Skeletal muscle tissue (tissue), 4 donors: ENCODE data around the gene THRB. TPM values are rescaled to one million over a fixed set of nuclear protein-coding genes. Genes with fewer than 3 reads are reported as not detected.

ENCODE experiments used
- H3K27ac ChIP-seq: one replicate; pipeline ENCODE4 v1.7.0; 2013; ENCODE audit warnings: mild to moderate bottlenecking, low read depth, low read length, inconsistent platforms
- H3K27me3 ChIP-seq, 3 donors: one replicate each; pipeline ENCODE4 v1.7.0; 2013; ENCODE audit warnings: low read length in 3 of 3; ENCODE audit not compliant: control insufficient read depth in 3 of 3, insufficient read depth in 3 of 3
- H3K36me3 ChIP-seq, 3 donors: one replicate each; pipeline ENCODE4 v1.7.0; 2013; ENCODE audit warnings: low read length in 3 of 3; ENCODE audit not compliant: control insufficient read depth in 3 of 3, insufficient read depth in 3 of 3
- H3K4me1 ChIP-seq, 3 donors: one replicate each; pipeline ENCODE4 v1.7.0; 2013; ENCODE audit warnings: low read length in 3 of 3, mild to moderate bottlenecking in 3 of 3; ENCODE audit not compliant: control insufficient read depth in 3 of 3, insufficient read depth in 3 of 3
- H3K4me3 ChIP-seq, 3 donors: one replicate each; pipeline ENCODE4 v1.7.0; 2013; ENCODE audit warnings: low read length in 3 of 3
- H3K9ac ChIP-seq, 3 donors: one replicate each; pipeline ENCODE4 v1.7.0; 2013; ENCODE audit warnings: low read length in 3 of 3, mild to moderate bottlenecking in 3 of 3, moderate library complexity in 2 of 3, low read depth in 1 of 3
- H3K9me3 ChIP-seq, 3 donors: one replicate each; pipeline ENCODE4 v1.7.0; 2013; ENCODE audit warnings: low read length in 3 of 3; ENCODE audit not compliant: control insufficient read depth in 3 of 3
- total RNA-seq: library from RNA; depleted of rRNA; stranded (reverse); fragments of >200 nt; gene quantifications from one replicate; pipeline ENCODE4 v1.2.3, GENCODE V29; 2014
- donor health status: Osteomylitis.

Gene THRB
- total RNA-seq, 1 donor from 2014 or later, result 3.1 TPM

DNA sequence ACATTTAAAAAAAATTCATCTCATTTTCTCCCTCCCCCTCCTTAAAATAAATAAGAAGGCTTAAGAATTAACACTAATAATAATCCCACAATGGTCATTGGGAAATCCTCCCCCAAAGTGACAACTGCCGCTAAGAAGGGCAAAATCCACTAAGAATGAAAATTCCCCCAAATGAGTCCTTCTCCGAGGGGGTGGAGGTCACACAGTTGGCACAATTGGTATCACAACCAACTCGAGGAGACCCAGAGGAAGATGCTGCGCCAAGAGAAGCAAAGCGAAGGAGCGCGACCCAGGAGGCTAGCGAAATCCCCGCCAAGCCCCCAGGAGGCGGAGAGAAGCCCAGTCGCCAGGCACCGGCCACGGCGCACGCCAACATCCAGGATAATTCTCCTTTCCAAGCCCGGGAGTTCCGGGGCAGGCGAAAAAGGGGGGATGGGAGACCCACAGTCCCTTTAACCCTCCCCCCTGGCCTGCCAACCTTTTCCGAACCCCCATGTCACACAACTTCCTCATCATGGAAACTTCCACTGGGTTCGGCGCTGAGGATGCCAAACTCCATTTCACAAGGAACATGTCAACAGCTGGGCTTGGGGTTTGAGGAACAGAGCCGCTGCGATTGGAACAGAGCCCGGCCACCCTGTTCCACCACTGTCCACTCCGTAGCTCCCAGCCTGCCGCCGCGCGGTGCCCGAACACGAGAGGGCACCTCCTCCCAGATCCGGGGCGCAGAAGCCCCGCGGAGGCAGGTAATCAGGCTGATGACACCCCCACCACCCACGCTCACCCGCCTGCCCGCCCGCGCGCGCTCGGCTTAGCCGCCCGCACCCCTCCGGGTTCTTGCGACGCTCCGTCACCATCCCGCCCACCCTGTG is 668 bp downstream of the THRB start:
- Histone ChIP-seq H3K9me3 (no peaks in the 10 kb centered on the region), H3K27ac (peak overlapping the region; percentile 93), H3K4me3 (peak overlapping the region; percentile 84 to 88 (median 84)), H3K27me3 (no peaks in the 10 kb centered on the region), H3K9ac (peak overlapping the region; percentile 78 to 94 (median 93)), H3K4me1 (peaks cover 23 to 39% (median 33%) of the 10 kb centered on the region in 3 donors), H3K36me3 (no peaks in the 10 kb centered on the region)

GRCh38 chr3:24492971-24493551 is 1.6 kb downstream of the THRB start:
- H3K9me3 ChIP-seq, result no peaks in the 10 kb centered on the region
- peak overlapping the region; percentile 78 to 94 (median 93) for H3K9ac ChIP-seq
- H3K36me3 ChIP-seq, result no peaks in the 10 kb centered on the region
- peak overlapping the region; percentile 93 for H3K27ac ChIP-seq
- H3K4me3 ChIP-seq, result peak overlapping the region; percentile 84 to 88 (median 84)
- H3K27me3 ChIP-seq, result no peaks in the 10 kb centered on the region
- peaks cover 23 to 34% (median 34%) of the 10 kb centered on the region in 3 donors for H3K4me1 ChIP-seq

GRCh38 chr3:24490151-24490550 is 4.5 kb downstream of the THRB start:
- H3K9ac ChIP-seq, result no peak overlapping the region
- peak overlapping the region; percentile 69 for H3K27ac ChIP-seq
- peak overlapping the region in 2 of 3 donors; percentile 6 to 34 for H3K4me3 ChIP-seq
- H3K36me3 ChIP-seq, result no peaks in the 10 kb centered on the region
- no peaks in the 10 kb centered on the region for H3K27me3 ChIP-seq
- peaks cover 24 to 54% (median 48%) of the 10 kb centered on the region in 3 donors for H3K4me1 ChIP-seq
- no peaks in the 10 kb centered on the region for H3K9me3 ChIP-seq

- H3K9ac ChIP-seq, result peak overlapping the region in 1 of 3 donors; percentile 18
- no peaks in the 10 kb centered on the region for H3K36me3 ChIP-seq
- peaks cover 25 to 54% (median 51%) of the 10 kb centered on the region in 3 donors for H3K4me1 ChIP-seq
- H3K27ac ChIP-seq, result no peak overlapping the region
- no peaks in the 10 kb centered on the region for H3K9me3 ChIP-seq
- no peaks in the 10 kb centered on the region for H3K27me3 ChIP-seq
- no peak overlapping the region for H3K4me3 ChIP-seq
Observed at GRCh38 chr3:24487325-24488262, 7.1 kb downstream of the THRB start.

DNA sequence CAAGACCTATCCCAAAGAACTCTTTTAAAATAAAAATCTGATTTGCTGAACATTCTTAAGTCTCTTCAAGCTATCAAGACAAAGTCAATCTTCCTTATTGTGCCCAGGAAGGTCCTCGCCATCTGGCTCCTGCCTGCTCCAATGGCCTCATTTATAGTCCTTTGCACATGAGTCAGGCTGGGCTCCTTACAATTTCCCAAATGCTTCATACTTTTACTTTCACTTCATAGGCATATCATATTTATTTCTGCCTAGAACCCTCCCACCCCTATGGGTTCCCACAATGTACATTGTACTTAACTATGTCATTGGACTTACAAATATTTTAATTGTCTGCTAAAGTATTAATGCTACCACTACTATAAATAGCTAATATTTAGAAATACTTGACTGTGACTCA is 9.1 kb downstream of the THRB start:
- no peaks in the 10 kb centered on the region for H3K9me3 ChIP-seq
- no peaks in the 10 kb centered on the region for H3K27me3 ChIP-seq
- H3K27ac ChIP-seq, result no peak overlapping the region
- no peak overlapping the region for H3K9ac ChIP-seq
- no peaks in the 10 kb centered on the region for H3K36me3 ChIP-seq
- no peak overlapping the region for H3K4me3 ChIP-seq
- H3K4me1 ChIP-seq, result peaks cover 35 to 62% (median 56%) of the 10 kb centered on the region in 3 donors

GRCh38 chr3:24483873-24484272 is 10.8 kb downstream of the THRB start:
- Histone ChIP-seq H3K9me3 (no peaks in the 10 kb centered on the region), H3K27me3 (no peaks in the 10 kb centered on the region), H3K9ac (no peak overlapping the region), H3K4me3 (no peak overlapping the region), H3K36me3 (peaks cover 0 to 1% (median 0%) of the 10 kb centered on the region in 3 donors), H3K4me1 (peaks cover 33 to 58% (median 52%) of the 10 kb centered on the region in 3 donors), H3K27ac (no peak overlapping the region)

DNA sequence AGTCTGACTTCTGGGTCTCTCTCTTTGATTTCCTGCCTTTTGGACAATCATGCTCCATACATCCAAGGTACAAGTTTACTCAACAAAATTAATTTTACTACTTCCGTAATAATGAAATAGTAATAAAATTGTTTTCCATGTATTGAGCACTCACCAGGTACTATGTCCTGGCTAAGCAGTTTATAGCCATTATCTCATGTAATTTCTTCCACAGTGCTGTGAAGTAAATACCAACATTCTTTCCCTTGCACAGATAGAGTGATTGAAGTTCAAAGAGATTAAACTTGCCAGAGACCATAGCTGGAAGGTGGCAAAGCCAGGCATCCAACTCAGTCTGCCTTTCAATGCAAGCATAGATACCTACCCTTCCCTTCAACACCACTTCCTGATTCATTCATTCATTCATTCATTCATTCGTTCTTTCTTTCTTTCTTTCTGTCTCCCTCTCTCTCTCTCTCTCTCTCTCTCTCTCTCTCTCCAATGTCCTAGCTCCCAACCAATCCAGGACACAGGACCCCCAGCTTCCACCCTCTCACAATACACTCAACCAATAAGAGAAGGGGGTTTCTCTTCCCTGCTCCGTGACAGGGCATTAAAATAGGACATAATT is 12.4 kb downstream of the THRB start:
- Histone ChIP-seq H3K27me3 (no peaks in the 10 kb centered on the region), H3K9me3 (no peaks in the 10 kb centered on the region), H3K4me1 (peaks cover 38 to 56% (median 48%) of the 10 kb centered on the region in 3 donors), H3K4me3 (no peak overlapping the region), H3K9ac (no peak overlapping the region), H3K27ac (no peak overlapping the region), H3K36me3 (peaks cover 0 to 1% (median 0%) of the 10 kb centered on the region in 3 donors)

DNA sequence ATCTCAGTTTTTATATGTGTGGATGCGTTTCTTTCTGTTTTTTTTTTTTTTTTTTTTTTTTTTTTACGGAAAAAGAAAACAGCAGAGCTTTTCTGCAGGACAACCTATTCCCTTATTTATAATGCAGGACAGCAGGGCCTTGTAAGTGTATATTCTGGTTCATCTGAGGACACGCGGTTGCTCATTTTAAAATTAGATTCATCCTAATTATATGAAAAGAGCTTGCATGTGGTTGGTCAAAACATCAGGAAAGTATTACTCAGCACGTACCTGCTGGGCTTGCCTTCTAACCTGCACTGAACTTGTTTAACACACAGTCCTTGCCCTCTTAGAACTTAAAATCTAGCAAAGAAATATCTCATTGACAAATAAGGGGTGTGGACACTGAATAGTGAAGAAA is 13.5 kb downstream of the THRB start:
- peak overlapping the region in 1 of 3 donors; percentile 18 for H3K4me3 ChIP-seq
- peaks cover 0 to 1% (median 0%) of the 10 kb centered on the region in 3 donors for H3K36me3 ChIP-seq
- H3K27ac ChIP-seq, result no peak overlapping the region
- H3K9me3 ChIP-seq, result no peaks in the 10 kb centered on the region
- H3K9ac ChIP-seq, result no peak overlapping the region
- no peaks in the 10 kb centered on the region for H3K27me3 ChIP-seq
- H3K4me1 ChIP-seq, result peaks cover 33 to 51% (median 41%) of the 10 kb centered on the region in 3 donors

DNA sequence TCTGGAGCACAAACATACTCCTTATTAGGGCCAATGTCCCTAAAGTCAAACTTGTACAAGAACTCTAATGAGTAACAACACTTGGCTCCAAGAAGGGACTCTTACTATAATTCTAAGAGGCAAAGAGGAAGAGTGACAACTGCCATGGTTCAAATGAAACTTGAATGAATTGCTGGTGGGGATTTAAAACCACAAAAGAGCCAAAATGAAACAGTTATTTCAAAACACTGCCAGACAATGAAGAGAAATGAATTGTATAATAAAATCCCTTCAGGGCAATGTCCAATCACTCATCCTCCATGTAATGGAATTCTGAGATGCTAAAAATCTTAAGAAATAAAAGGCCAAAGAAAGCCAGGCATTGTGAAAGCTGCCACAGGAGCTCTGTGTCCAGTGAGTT is 14.2 kb downstream of the THRB start:
- Histone ChIP-seq H3K9ac (no peak overlapping the region), H3K4me1 (peaks cover 34 to 50% (median 41%) of the 10 kb centered on the region in 3 donors), H3K36me3 (peaks cover 0 to 1% (median 0%) of the 10 kb centered on the region in 3 donors), H3K27ac (no peak overlapping the region), H3K9me3 (no peaks in the 10 kb centered on the region), H3K4me3 (no peak overlapping the region), H3K27me3 (no peaks in the 10 kb centered on the region)
